GM10248 (cell line): ENCODE results near the gene HMGCS1.
"Not testable (repeated sequence)": the region's sequence is repeated elsewhere in the genome, so short reads cannot be mapped to it uniquely, and the experiment has no call there.

Experiments
- CTCF ChIA-PET: fragments of 300-600 bp; sonication (Branson Sonifier 250); formaldehyde crosslinking; extraction: SDS; loops from one replicate; lab custom pipeline; 2021; ENCODE audit warnings: antibody characterized with exemption; lab: Yijun Ruan, JAX
- POLR2A ChIA-PET: fragments of 350-650 bp; sonication (Branson Sonifier 250); formaldehyde crosslinking; extraction: SDS; loops from one replicate; lab custom pipeline; 2020; ENCODE audit warnings: antibody characterized with exemption; lab: Yijun Ruan, JAX
- DNase-seq: peaks from one replicate; pipeline ENCODE4 v3.0.0; 2012; ENCODE audit errors: extremely low spot score
- CTCF ChIP-seq: IDR thresholded peaks from 2 replicates; pipeline ENCODE4 v1.5.1; 2012; ENCODE audit warnings: mild to moderate bottlenecking, low read depth; ENCODE audit errors: extremely low read depth, missing control alignments, control extremely low read depth

HMGCS1 gene

GRCh38 chr5:43314724-43315123 is 1.5 kb upstream of the HMGCS1 start:
- no peak for DNase-seq
- CTCF ChIA-PET: interaction anchor here (2.1 to 2.5 kb wide), 2 partner anchors 75 to 170 kb away, joined by 11 to 12 read pairs; partner anchors contain the start of gene TMEM267
- POLR2A ChIA-PET: no interaction called here
- TF ChIP-seq CTCF: no peak

GRCh38 chr5:43313854-43314457 is 744 bp upstream of the HMGCS1 start:
- TF ChIP-seq CTCF: no peak
- DNase-seq: no peak
- ChIA-PET POLR2A (interaction anchor here (0.6 to 3.5 kb wide), 10 partner anchors 10 to 407 kb away, joined by 3 to 16 read pairs (median 6); partner anchors contain the start of genes NIM1K, TMEM267 and ZNF131), CTCF (interaction anchor here (1.1 to 2.5 kb wide), 7 partner anchors 10 to 318 kb away, joined by 3 to 14 read pairs (median 9); partner anchors contain the start of gene TMEM267)

GRCh38 chr5:43312699-43313034 is 545 bp downstream of the HMGCS1 start:
- POLR2A ChIA-PET: interaction anchor here (0.5 to 3.5 kb wide), 10 partner anchors 8 to 1476 kb away, joined by 3 to 16 read pairs (median 6); partner anchors contain the start of genes TMEM267 and ZNF131
- no peak for DNase-seq
- no peak for TF ChIP-seq CTCF
- CTCF ChIA-PET: interaction anchor here (1.0 to 2.5 kb wide), 12 partner anchors 9 to 319 kb away, joined by 3 to 14 read pairs (median 5); partner anchors contain the start of gene TMEM267

- no peak for TF ChIP-seq CTCF
- no peak for DNase-seq
- CTCF ChIA-PET: interaction anchor here (0.5 to 2.5 kb wide), 10 partner anchors 8 to 270 kb away, joined by 3 to 14 read pairs (median 4); no protein-coding TSS in a partner anchor
- POLR2A ChIA-PET: interaction anchor here (0.5 to 3.5 kb wide), 10 partner anchors 13 to 1475 kb away, joined by 3 to 16 read pairs (median 6); partner anchors contain the start of genes TMEM267 and ZNF131
Observed at GRCh38 chr5:43312076-43312661, 1.0 kb downstream of the HMGCS1 start.

GRCh38 chr5:43309637-43310036 is 3.6 kb downstream of the HMGCS1 start:
- DNase-seq: no peak
- ChIA-PET POLR2A (no interaction called here), CTCF (interaction anchor here (1.0 to 1.4 kb wide), 3 partner anchors 12 to 82 kb away, joined by 3 to 4 read pairs (median 3); no protein-coding TSS in a partner anchor)
- no peak for TF ChIP-seq CTCF

GRCh38 chr5:43309122-43309521 is 4.1 kb downstream of the HMGCS1 start:
- CTCF ChIA-PET: interaction anchor here (0.7 to 1.6 kb wide), 5 partner anchors 11 to 81 kb away, joined by 3 to 4 read pairs (median 3); no protein-coding TSS in a partner anchor
- no peak for DNase-seq
- POLR2A ChIA-PET: no interaction called here
- TF ChIP-seq CTCF: no peak

GRCh38 chr5:43306954-43307353 is 6.3 kb downstream of the HMGCS1 start:
- DNase-seq, POLR2A ChIA-PET: not testable (repeated sequence)
- CTCF ChIA-PET: interaction anchor here (0.9 to 2.4 kb wide), 6 partner anchors 10 to 80 kb away, joined by 3 to 12 read pairs (median 3); no protein-coding TSS in a partner anchor
